HepG2 (cell line): ENCODE data around the gene ZNF276. TPM values are rescaled to one million over a fixed set of nuclear protein-coding genes. Genes with fewer than 3 reads are reported as not detected.

Source experiments
- AFF4 ChIP-seq: sonication (generic); formaldehyde crosslinking; IDR thresholded peaks from 2 replicates; pipeline ENCODE4 v1.4.0; 2020; ENCODE audit warnings: missing genetic modification reagents
- ATF7-NPFF ChIP-seq: sonication (generic); formaldehyde crosslinking; IDR thresholded peaks from 2 replicates; pipeline ENCODE4 v1.8.1; 2023; ENCODE audit warnings: mild to moderate bottlenecking, low read depth, missing genetic modification reagents, moderate library complexity
- BRD4 ChIP-seq: sonication (generic); formaldehyde crosslinking; IDR thresholded peaks from 2 replicates; pipeline ENCODE4 v1.4.0; 2020; ENCODE audit warnings: missing genetic modification reagents
- CHD2 ChIP-seq: IDR thresholded peaks from 2 replicates; pipeline ENCODE4 v1.6.1; 2011; ENCODE audit warnings: low read depth, low read length, improper control_type of control experiment
- EEA1 ChIP-seq: sonication (generic); formaldehyde crosslinking; IDR thresholded peaks from 2 replicates; pipeline ENCODE4 v1.5.1; 2020; ENCODE audit warnings: mild to moderate bottlenecking, missing genetic modification reagents, borderline replicate concordance
- FOXA3 ChIP-seq: IDR thresholded peaks from 2 replicates; pipeline ENCODE4 v1.6.1; 2016; ENCODE audit warnings: missing genetic modification reagents, missing compliant biosample characterization
- FOXJ3 ChIP-seq: sonication (generic); formaldehyde crosslinking; IDR thresholded peaks from 2 replicates; pipeline ENCODE4 v1.4.0; 2020; ENCODE audit warnings: missing genetic modification reagents, mild to moderate bottlenecking, borderline replicate concordance
- IKZF4 ChIP-seq: sonication (generic); formaldehyde crosslinking; IDR thresholded peaks from 2 replicates; pipeline ENCODE4 v1.5.1; 2020; ENCODE audit warnings: borderline replicate concordance, mild to moderate bottlenecking, low read depth, missing genetic modification reagents; ENCODE audit errors: not compliant biosample characterization
- JUN ChIP-seq: sonication (generic); formaldehyde crosslinking; IDR thresholded peaks from 2 replicates; pipeline ENCODE4 v1.4.0; 2020; ENCODE audit warnings: mild to moderate bottlenecking, missing genetic modification reagents
- KDM6A ChIP-seq: IDR thresholded peaks from 2 replicates; pipeline ENCODE4 v1.6.1; 2016; ENCODE audit warnings: low read depth
- KLF13 ChIP-seq: sonication (generic); formaldehyde crosslinking; IDR thresholded peaks from 2 replicates; pipeline ENCODE4 v1.4.0; 2020; ENCODE audit warnings: mild to moderate bottlenecking, missing genetic modification reagents
- MXI1 ChIP-seq: IDR thresholded peaks from 3 replicates; pipeline ENCODE4 v1.6.1; 2012; ENCODE audit warnings: low read depth, low read length, inconsistent platforms, borderline replicate concordance
- NFE2L2 ChIP-seq: fragments of 150-350 bp; IDR thresholded peaks from 2 replicates; pipeline ENCODE4 v1.6.1; 2014; ENCODE audit warnings: low read length
- NFYC ChIP-seq: IDR thresholded peaks from 2 replicates; pipeline ENCODE4 v1.6.1; 2016; ENCODE audit warnings: missing genetic modification reagents, missing compliant biosample characterization
- RCOR2 ChIP-seq: IDR thresholded peaks from 2 replicates; pipeline ENCODE4 v1.6.1; 2016; ENCODE audit warnings: missing biosample characterization, missing genetic modification reagents
- REXO4 ChIP-seq: sonication (generic); formaldehyde crosslinking; IDR thresholded peaks from 2 replicates; pipeline ENCODE4 v1.8.0; 2022; ENCODE audit warnings: missing genetic modification reagents, mild to moderate bottlenecking, borderline replicate concordance
- SALL2 ChIP-seq: sonication (generic); formaldehyde crosslinking; IDR thresholded peaks from 2 replicates; pipeline ENCODE4 v1.8.1; 2023; ENCODE audit warnings: mild to moderate bottlenecking, missing genetic modification reagents, inconsistent platforms
- SP1 ChIP-seq, 2 experiments: fragments of 450-650 bp in 1 of 2; sonication (generic) in 1 of 2; formaldehyde crosslinking in 1 of 2; IDR thresholded peaks; 2 replicates each; pipeline versions ENCODE4 v1.4.0 to v1.6.1; 2016 to 2020; ENCODE audit warnings: missing genetic modification reagents in 1 of 2
- TEAD3 ChIP-seq: optimal IDR thresholded peaks from 2 replicates; pipeline ENCODE3; 2016; ENCODE audit warnings: borderline replicate concordance
- ZBTB34 ChIP-seq: sonication (generic); formaldehyde crosslinking; IDR thresholded peaks from 2 replicates; pipeline ENCODE4 v1.8.0; 2022; ENCODE audit warnings: mild to moderate bottlenecking, missing genetic modification reagents
- ZBTB8A ChIP-seq: sonication (generic); formaldehyde crosslinking; IDR thresholded peaks from 2 replicates; pipeline ENCODE4 v1.4.0; 2020; ENCODE audit warnings: mild to moderate bottlenecking, low read depth, missing genetic modification reagents, borderline replicate concordance
- ZFP41 ChIP-seq: sonication (generic); formaldehyde crosslinking; IDR thresholded peaks from 2 replicates; pipeline ENCODE4 v1.4.0; 2020; ENCODE audit warnings: mild to moderate bottlenecking, missing genetic modification reagents, borderline replicate concordance
- ZFP82 ChIP-seq: sonication (generic); formaldehyde crosslinking; IDR thresholded peaks from 2 replicates; pipeline ENCODE4 v1.5.1; 2020; ENCODE audit warnings: mild to moderate bottlenecking, missing genetic modification reagents, borderline replicate concordance
- ZFYVE20 ChIP-seq: sonication (generic); formaldehyde crosslinking; IDR thresholded peaks from 2 replicates; pipeline ENCODE4 v1.8.0; 2023; ENCODE audit warnings: low read depth, mild to moderate bottlenecking, moderate library complexity, missing genetic modification reagents, borderline replicate concordance
- ZNF496 ChIP-seq: sonication (generic); formaldehyde crosslinking; IDR thresholded peaks from 2 replicates; pipeline ENCODE4 v1.8.1; 2023; ENCODE audit warnings: mild to moderate bottlenecking, moderate library complexity, missing genetic modification reagents; ENCODE audit not compliant: insufficient replicate concordance
- ZNF619 ChIP-seq: sonication (generic); formaldehyde crosslinking; IDR thresholded peaks from 2 replicates; pipeline ENCODE4 v1.4.0; 2020; ENCODE audit warnings: mild to moderate bottlenecking, missing genetic modification reagents
- polyA plus RNA-seq, 8 experiments: library from polyadenylated mRNA; depleted of rRNA in 3 of 8; stranded (reverse) in 7 of 8; unstranded in 1 of 8; fragments of >200 nt; fragmentation: Illumina TruSeq in 4 of 8; extraction: Trizol in 4 of 8; gene quantifications; 2 replicates each; pipeline versions ENCODE4 v1.2.1 to v1.2.3, GENCODE V29; 2011 to 2016; ENCODE audit warnings: low read depth in 4 of 8, missing spikeins in 1 of 8, mixed read lengths in 1 of 8; ENCODE audit not compliant: insufficient read depth in 1 of 8
- total RNA-seq, 5 experiments: library from RNA; depleted of rRNA; stranded (reverse); fragments of >200 nt; fragmentation: Illumina TruSeq; extraction: Trizol; gene quantifications; 2 replicates each; pipeline ENCODE4 v1.2.3, GENCODE V29; 2016; ENCODE audit warnings: low read depth in 1 of 5

Gene ZNF276
- total and polyA plus RNA-seq, 2 of the 13 experiments (the other 11 are each of a cell fraction or from before 2014, with no cell fraction given): 17.7 to 18.0 TPM

- TF ChIP-seq BRD4 (CRISPR knock-in tag) (no peak), REXO4 (CRISPR knock-in tag) (no peak), ZNF496 (no peak), ZNF619 (CRISPR knock-in tag) (0 out of 2 replicates have a peak, but pooled peaks have one; percentile 38), ZFP41 (CRISPR knock-in tag) (no peak), SALL2 (CRISPR knock-in tag) (0 out of 2 replicates have a peak, but pooled peaks have one; percentile 18), NFYC (CRISPR knock-in tag) (no peak; the same call in 1 of the 2 replicates), ZBTB34 (peak; percentile 64; the same call in 1 of the 2 replicates), ZFYVE20 (no peak), ZFP82 (CRISPR knock-in tag) (no peak; the same call in 1 of the 2 replicates), ZBTB8A (CRISPR knock-in tag) (no peak), EEA1 (CRISPR knock-in tag) (no peak; the same call in 1 of the 2 replicates), MXI1 (no peak), JUN (CRISPR knock-in tag) (no peak), ATF7-NPFF (CRISPR knock-in tag) (no peak), FOXA3 (CRISPR knock-in tag) (no peak), RCOR2 (CRISPR knock-in tag) (no peak), KLF13 (CRISPR knock-in tag) (no peak), IKZF4 (peak; percentile 0), SP1 (IDR thresholded peaks at IDR 0.05) (no peak), SP1 (CRISPR knock-in tag; IDR thresholded peaks at IDR 0.05) (no peak), NFE2L2 (no peak), FOXJ3 (no peak), TEAD3 (CRISPR knock-in tag) (peak; percentile 49), KDM6A (no peak), CHD2 (no peak; the same call in 1 of the 2 replicates), AFF4 (CRISPR knock-in tag) (no peak)
Measured at GRCh38 chr16:89695086-89695874, 26.1 kb upstream of the ZNF276 start (continued).
